Activated CD4-positive, alpha-beta memory T cell treated with anti-CD3 and anti-CD28 coated beads for 36 hours (primary cell): ENCODE results near the gene FER. TPM values are rescaled to one million over a fixed set of nuclear protein-coding genes. Genes with fewer than 3 reads are reported as not detected.

ENCODE experiments used
- CTCF ChIA-PET: fragments of 350-600 bp; sonication (Branson Sonifier 250); formaldehyde crosslinking; loops from one replicate; lab custom pipeline; 2021; ENCODE audit warnings: antibody characterized with exemption, inconsistent platforms; lab: Charles Lee
- POLR2A ChIA-PET: fragments of 350-600 bp; sonication (Branson Sonifier 250); formaldehyde crosslinking; loops from one replicate; lab custom pipeline; 2021; ENCODE audit warnings: antibody characterized with exemption; lab: Charles Lee
- DNase-seq: peaks from one replicate; pipeline ENCODE4 v3.0.0-alpha.2; 2020
- H3K27ac Mint-ChIP-seq: one replicate; pipeline ENCODE4 v1.8.0; 2021; ENCODE audit warnings: mixed read lengths
- H3K27me3 Mint-ChIP-seq: one replicate; pipeline ENCODE4 v1.8.0; 2021; ENCODE audit warnings: mixed read lengths
- H3K36me3 Mint-ChIP-seq: one replicate; pipeline ENCODE4 v1.8.0; 2021; ENCODE audit warnings: mixed read lengths
- H3K4me1 Mint-ChIP-seq: one replicate; pipeline ENCODE4 v1.8.0; 2021; ENCODE audit warnings: low read depth, mixed read lengths
- H3K4me3 Mint-ChIP-seq: one replicate; pipeline ENCODE4 v1.8.0; 2021; ENCODE audit warnings: mild to moderate bottlenecking, mixed read lengths
- H3K9me3 Mint-ChIP-seq: one replicate; pipeline ENCODE4 v1.8.0; 2021; ENCODE audit warnings: mixed read lengths
- intact Hi-C: fragments of 100-400 bp; cut with micrococcal nuclease; formaldehyde crosslinking; loops from one replicate; pipeline ENCODE4 v1.15.1; 2023
- total RNA-seq, 2 experiments: library from RNA; stranded (reverse); gene quantifications; one replicate each; pipeline ENCODE4 v1.2.3, GENCODE V29; 2021

The FER gene
- total RNA-seq, 2 experiments from 2014 or later = 9.1 to 9.5 TPM

- no peak overlapping the region for H3K27ac Mint-ChIP-seq
- intact Hi-C loops = no loop called here
- ChIA-PET CTCF (interaction anchor here (0.6 kb wide), 1 partner anchor 89 kb away, joined by 3 read pairs; no protein-coding TSS in a partner anchor), POLR2A (no interaction called here)
- no peak overlapping the region for H3K4me3 Mint-ChIP-seq
- H3K9me3 Mint-ChIP-seq = peaks cover 4% of the 10 kb centered on the region
- no peaks in the 10 kb centered on the region for H3K27me3 Mint-ChIP-seq
- H3K4me1 Mint-ChIP-seq = no peaks in the 10 kb centered on the region
- DNase-seq = no peak
- H3K36me3 Mint-ChIP-seq = peaks cover 5% of the 10 kb centered on the region
Observed at GRCh38 chr5:108905805-108906204, 158.1 kb downstream of the FER start.

GRCh38 chr5:108910627-108911026 is 162.9 kb downstream of the FER start:
- intact Hi-C loops = no loop called here
- Mint-ChIP-seq H3K36me3 (peaks cover 5% of the 10 kb centered on the region), H3K4me1 (peaks cover 4% of the 10 kb centered on the region), H3K27me3 (no peaks in the 10 kb centered on the region), H3K9me3 (peaks cover 5% of the 10 kb centered on the region), H3K4me3 (no peak overlapping the region), H3K27ac (no peak overlapping the region)
- CTCF ChIA-PET = no interaction called here
- DNase-seq = no peak
- POLR2A ChIA-PET = no interaction called here

- H3K27me3 Mint-ChIP-seq = no peaks in the 10 kb centered on the region
- POLR2A ChIA-PET = no interaction called here
- H3K9me3 Mint-ChIP-seq = peaks cover 5% of the 10 kb centered on the region
- no peak overlapping the region for H3K27ac Mint-ChIP-seq
- H3K4me1 Mint-ChIP-seq = peaks cover 4% of the 10 kb centered on the region
- no peak overlapping the region for H3K4me3 Mint-ChIP-seq
- H3K36me3 Mint-ChIP-seq = peaks cover 5% of the 10 kb centered on the region
- CTCF ChIA-PET = no interaction called here
- DNase-seq = no peak
- intact Hi-C loops = no loop called here
Observed at GRCh38 chr5:108911055-108911454, 163.4 kb downstream of the FER start.

- Mint-ChIP-seq H3K4me1 (peaks cover 4% of the 10 kb centered on the region), H3K9me3 (no peaks in the 10 kb centered on the region), H3K4me3 (no peak overlapping the region), H3K36me3 (no peaks in the 10 kb centered on the region), H3K27ac (no peak overlapping the region), H3K27me3 (no peaks in the 10 kb centered on the region)
- ChIA-PET CTCF (no interaction called here), POLR2A (no interaction called here)
- intact Hi-C loops = no loop called here
- DNase-seq = no peak
Observed at GRCh38 chr5:108917596-108917995, 169.9 kb downstream of the FER start.

- Mint-ChIP-seq H3K27me3 (no peaks in the 10 kb centered on the region), H3K9me3 (no peaks in the 10 kb centered on the region), H3K27ac (no peak overlapping the region), H3K4me3 (no peak overlapping the region), H3K36me3 (no peaks in the 10 kb centered on the region), H3K4me1 (peaks cover 4% of the 10 kb centered on the region)
- no peak for DNase-seq
- intact Hi-C loops = loop anchor here (5.0 to 10.0 kb wide), 2 partner anchors 235 to 548 kb away; no protein-coding TSS in a partner anchor
- POLR2A ChIA-PET = no interaction called here
- CTCF ChIA-PET = interaction anchor here (1.2 kb wide), 1 partner anchor 550 kb away, joined by 3 read pairs; no protein-coding TSS in a partner anchor
Observed at GRCh38 chr5:108919591-108920326, 172.1 kb downstream of the FER start.

- DNase-seq = no peak
- H3K4me3 Mint-ChIP-seq = no peak overlapping the region
- H3K4me1 Mint-ChIP-seq = peaks cover 2% of the 10 kb centered on the region
- no peaks in the 10 kb centered on the region for H3K27me3 Mint-ChIP-seq
- ChIA-PET POLR2A (no interaction called here), CTCF (interaction anchor here (0.9 kb wide), 1 partner anchor 16 kb away, joined by 4 read pairs; no protein-coding TSS in a partner anchor)
- no peaks in the 10 kb centered on the region for H3K36me3 Mint-ChIP-seq
- H3K9me3 Mint-ChIP-seq = no peaks in the 10 kb centered on the region
- H3K27ac Mint-ChIP-seq = no peak overlapping the region
- intact Hi-C loops = loop anchor here (5.0 to 10.0 kb wide), 2 partner anchors 240 to 543 kb away; no protein-coding TSS in a partner anchor
Observed at GRCh38 chr5:108924457-108924961, 176.8 kb downstream of the FER start.

GRCh38 chr5:108925073-108925472 is 177.4 kb downstream of the FER start:
- intact Hi-C loops = loop anchor here (10.0 kb wide), 1 partner anchor 240 kb away; no protein-coding TSS in a partner anchor
- no peaks in the 10 kb centered on the region for H3K36me3 Mint-ChIP-seq
- H3K27ac Mint-ChIP-seq = no peak overlapping the region
- no peaks in the 10 kb centered on the region for H3K4me1 Mint-ChIP-seq
- ChIA-PET CTCF (interaction anchor here (0.9 kb wide), 1 partner anchor 15 kb away, joined by 4 read pairs; no protein-coding TSS in a partner anchor), POLR2A (no interaction called here)
- H3K27me3 Mint-ChIP-seq = no peaks in the 10 kb centered on the region
- no peaks in the 10 kb centered on the region for H3K9me3 Mint-ChIP-seq
- no peak for DNase-seq
- no peak overlapping the region for H3K4me3 Mint-ChIP-seq

GRCh38 chr5:108930107-108930506 is 182.4 kb downstream of the FER start:
- POLR2A ChIA-PET = no interaction called here
- CTCF ChIA-PET = no interaction called here
- peaks cover 4% of the 10 kb centered on the region for H3K9me3 Mint-ChIP-seq
- no peak overlapping the region for H3K4me3 Mint-ChIP-seq
- no peaks in the 10 kb centered on the region for H3K27me3 Mint-ChIP-seq
- no peak for DNase-seq
- intact Hi-C loops = no loop called here
- peaks cover 10% of the 10 kb centered on the region for H3K36me3 Mint-ChIP-seq
- H3K27ac Mint-ChIP-seq = no peak overlapping the region
- H3K4me1 Mint-ChIP-seq = no peaks in the 10 kb centered on the region

- H3K9me3 Mint-ChIP-seq = peaks cover 4% of the 10 kb centered on the region
- no peak overlapping the region for H3K4me3 Mint-ChIP-seq
- DNase-seq = no peak
- H3K27ac Mint-ChIP-seq = no peak overlapping the region
- H3K27me3 Mint-ChIP-seq = no peaks in the 10 kb centered on the region
- no peaks in the 10 kb centered on the region for H3K4me1 Mint-ChIP-seq
- intact Hi-C loops = no loop called here
- ChIA-PET POLR2A (no interaction called here), CTCF (no interaction called here)
- peaks cover 10% of the 10 kb centered on the region for H3K36me3 Mint-ChIP-seq
Observed at GRCh38 chr5:108935611-108936010, 187.9 kb downstream of the FER start.

GRCh38 chr5:108937221-108937620 is 189.5 kb downstream of the FER start:
- ChIA-PET POLR2A (no interaction called here), CTCF (no interaction called here)
- H3K27me3 Mint-ChIP-seq = no peaks in the 10 kb centered on the region
- H3K36me3 Mint-ChIP-seq = peaks cover 6% of the 10 kb centered on the region
- H3K4me3 Mint-ChIP-seq = no peak overlapping the region
- DNase-seq = no peak
- peaks cover 3% of the 10 kb centered on the region for H3K9me3 Mint-ChIP-seq
- H3K27ac Mint-ChIP-seq = no peak overlapping the region
- H3K4me1 Mint-ChIP-seq = no peaks in the 10 kb centered on the region
- intact Hi-C loops = no loop called here

- H3K36me3 Mint-ChIP-seq = no peaks in the 10 kb centered on the region
- POLR2A ChIA-PET = no interaction called here
- H3K27me3 Mint-ChIP-seq = no peaks in the 10 kb centered on the region
- intact Hi-C loops = no loop called here
- no peak overlapping the region for H3K4me3 Mint-ChIP-seq
- H3K27ac Mint-ChIP-seq = no peak overlapping the region
- H3K4me1 Mint-ChIP-seq = no peaks in the 10 kb centered on the region
- H3K9me3 Mint-ChIP-seq = no peaks in the 10 kb centered on the region
- CTCF ChIA-PET = interaction anchor here (2.0 kb wide), 1 partner anchor 16 kb away, joined by 4 read pairs; no protein-coding TSS in a partner anchor
- no peak for DNase-seq
Observed at GRCh38 chr5:108940506-108940905, 192.8 kb downstream of the FER start.

- POLR2A ChIA-PET = no interaction called here
- Mint-ChIP-seq H3K27ac (no peak overlapping the region), H3K4me3 (no peak overlapping the region), H3K4me1 (no peaks in the 10 kb centered on the region), H3K9me3 (no peaks in the 10 kb centered on the region), H3K27me3 (no peaks in the 10 kb centered on the region), H3K36me3 (no peaks in the 10 kb centered on the region)
- DNase-seq = no peak
- intact Hi-C loops = no loop called here
- CTCF ChIA-PET = no interaction called here
Observed at GRCh38 chr5:108941746-108942145, 194.0 kb downstream of the FER start.
